Nephron (organoid): ENCODE data around the gene USP27X.

Experiments used
- H3K27ac Mint-ChIP-seq, 3 experiments: 2 replicates each; pipeline ENCODE4 v1.8.0; 2020; ENCODE audit warnings: mixed read lengths in 3 of 3, mild to moderate bottlenecking in 2 of 3, moderate library complexity in 1 of 3
- H3K27me3 Mint-ChIP-seq: 2 replicates; pipeline ENCODE4 v1.8.0; 2021; ENCODE audit warnings: low read depth, mild to moderate bottlenecking, moderate library complexity, mixed read lengths
- H3K36me3 Mint-ChIP-seq: 2 replicates; pipeline ENCODE4 v1.8.0; 2020; ENCODE audit warnings: low read depth, mixed read lengths
- H3K4me1 Mint-ChIP-seq: 2 replicates; pipeline ENCODE4 v1.8.0; 2020; ENCODE audit warnings: mixed read lengths
- H3K4me3 Mint-ChIP-seq, 3 experiments: 2 replicates each; pipeline ENCODE4 v1.8.0; 2020; ENCODE audit warnings: mild to moderate bottlenecking in 3 of 3, mixed read lengths in 3 of 3, moderate library complexity in 2 of 3
- H3K9me3 Mint-ChIP-seq: 2 replicates; pipeline ENCODE4 v1.8.0; 2020; ENCODE audit warnings: mixed read lengths
- CTCF ChIP-seq, 3 experiments: fragments of 200-600 bp; sonication (generic); IDR thresholded peaks; one replicate each; pipeline ENCODE4 v1.5.0; 2021; ENCODE audit warnings: antibody characterized with exemption in 3 of 3; ENCODE audit not compliant: unreplicated experiment in 3 of 3

Gene USP27X

GRCh38 chrX:49858341-49858740 lies 20.9 kb upstream of the USP27X start:
- Mint-ChIP-seq H3K27me3 (peaks cover 5% of the 10 kb centered on the region), H3K4me3 (no peak overlapping the region), H3K27ac (no peak overlapping the region), H3K9me3 (peaks cover 7% of the 10 kb centered on the region), H3K36me3 (no peaks in the 10 kb centered on the region), H3K4me1 (no peaks in the 10 kb centered on the region)
- TF ChIP-seq CTCF (IDR thresholded peaks at IDR 0.05; ENCODE audit: unreplicated experiment in 3 of 3): no peak

- TF ChIP-seq CTCF (IDR thresholded peaks at IDR 0.05; ENCODE audit: unreplicated experiment in 3 of 3): no peak
- H3K4me1 Mint-ChIP-seq: no peaks in the 10 kb centered on the region
Measured at GRCh38 chrX:49859491-49859890, 19.8 kb upstream of the USP27X start.

GRCh38 chrX:49860867-49861535 lies 18.3 kb upstream of the USP27X start:
- Mint-ChIP-seq H3K27ac (no peak overlapping the region), H3K4me3 (no peak overlapping the region), H3K36me3 (no peaks in the 10 kb centered on the region), H3K4me1 (no peaks in the 10 kb centered on the region), H3K9me3 (peaks cover 7% of the 10 kb centered on the region), H3K27me3 (no peaks in the 10 kb centered on the region)
- TF ChIP-seq CTCF (IDR thresholded peaks at IDR 0.05; ENCODE audit: unreplicated experiment in 3 of 3): no peak

More at GRCh38 chrX:49859491-49859890, 19.8 kb upstream of the USP27X start:
- H3K27ac Mint-ChIP-seq: no peak overlapping the region
- H3K4me3 Mint-ChIP-seq: no peak overlapping the region
- H3K9me3 Mint-ChIP-seq: peaks cover 4% of the 10 kb centered on the region
- no peaks in the 10 kb centered on the region for H3K36me3 Mint-ChIP-seq
- H3K27me3 Mint-ChIP-seq: peaks cover 5% of the 10 kb centered on the region

GRCh38 chrX:49862093-49862492 lies 17.2 kb upstream of the USP27X start:
- H3K4me3 Mint-ChIP-seq: no peak overlapping the region
- H3K9me3 Mint-ChIP-seq: peaks cover 3% of the 10 kb centered on the region
- no peaks in the 10 kb centered on the region for H3K27me3 Mint-ChIP-seq
- no peaks in the 10 kb centered on the region for H3K36me3 Mint-ChIP-seq
- H3K4me1 Mint-ChIP-seq: no peaks in the 10 kb centered on the region
- TF ChIP-seq CTCF (IDR thresholded peaks at IDR 0.05; ENCODE audit: unreplicated experiment in 3 of 3): no peak
- no peak overlapping the region for H3K27ac Mint-ChIP-seq

- peaks cover 5% of the 10 kb centered on the region for H3K9me3 Mint-ChIP-seq
- no peaks in the 10 kb centered on the region for H3K36me3 Mint-ChIP-seq
- no peaks in the 10 kb centered on the region for H3K27me3 Mint-ChIP-seq
Measured at GRCh38 chrX:49868739-49869138, 10.5 kb upstream of the USP27X start.

More at GRCh38 chrX:49868739-49869138, 10.5 kb upstream of the USP27X start:
- no peak overlapping the region for H3K4me3 Mint-ChIP-seq
- no peak overlapping the region for H3K27ac Mint-ChIP-seq
- no peak for TF ChIP-seq CTCF (IDR thresholded peaks at IDR 0.05; ENCODE audit: unreplicated experiment in 3 of 3)
- no peaks in the 10 kb centered on the region for H3K4me1 Mint-ChIP-seq
